ENCODE results near the gene PHF23. TPM values are rescaled to one million over a fixed set of nuclear protein-coding genes. Genes with fewer than 3 reads are reported as not detected.

PHF23 gene
- total and polyA plus RNA-seq, 9 of the 15 experiments (the other 6 are each of a cell fraction or from before 2014, with no cell fraction given) = 7.4 to 87.5 (median 33.7) TPM

DNA sequence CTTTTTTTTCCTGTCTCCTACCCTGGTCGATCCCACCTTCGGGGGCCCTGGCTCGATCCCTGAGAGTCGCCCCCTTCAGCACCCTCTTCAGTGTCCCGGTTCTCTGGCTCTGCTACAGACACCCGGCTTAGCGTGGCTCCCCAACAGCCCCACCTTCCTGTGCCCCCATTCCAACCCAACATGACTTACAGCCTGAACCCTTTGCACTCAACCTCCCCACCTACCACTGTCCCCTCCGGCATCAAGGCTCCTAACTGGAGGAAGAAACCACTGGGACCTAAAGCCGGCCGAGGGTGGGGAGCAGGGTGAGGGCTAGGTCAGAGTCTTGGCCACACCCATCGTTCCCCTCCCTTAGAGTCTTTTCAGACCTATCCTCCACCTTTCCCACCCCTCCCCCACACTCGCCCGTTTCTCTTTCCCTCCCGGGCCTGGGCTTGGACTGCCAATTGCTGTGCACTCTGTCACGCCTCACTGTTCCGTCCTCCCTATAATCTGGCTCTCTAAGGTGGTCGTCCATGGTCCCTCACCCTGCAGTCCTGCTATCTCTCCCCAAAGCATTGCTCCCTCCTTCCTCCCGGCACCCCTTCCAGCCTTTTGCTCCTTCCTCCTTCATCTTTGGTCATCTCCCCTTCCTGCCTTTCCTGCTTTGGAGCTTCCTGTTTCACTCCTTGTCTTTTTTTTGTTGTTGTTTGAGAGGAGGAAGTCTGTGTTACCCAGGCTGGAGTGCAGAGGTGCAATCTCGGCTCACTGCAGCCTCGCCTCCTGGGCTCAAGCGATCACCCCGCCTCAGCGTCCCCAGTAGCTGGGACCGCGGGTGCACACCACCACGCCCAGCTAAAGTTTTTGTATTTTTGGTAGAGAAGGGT, 23.9 kb upstream of the PHF23 start (continued):
- TF ChIP-seq, protein P1, sequence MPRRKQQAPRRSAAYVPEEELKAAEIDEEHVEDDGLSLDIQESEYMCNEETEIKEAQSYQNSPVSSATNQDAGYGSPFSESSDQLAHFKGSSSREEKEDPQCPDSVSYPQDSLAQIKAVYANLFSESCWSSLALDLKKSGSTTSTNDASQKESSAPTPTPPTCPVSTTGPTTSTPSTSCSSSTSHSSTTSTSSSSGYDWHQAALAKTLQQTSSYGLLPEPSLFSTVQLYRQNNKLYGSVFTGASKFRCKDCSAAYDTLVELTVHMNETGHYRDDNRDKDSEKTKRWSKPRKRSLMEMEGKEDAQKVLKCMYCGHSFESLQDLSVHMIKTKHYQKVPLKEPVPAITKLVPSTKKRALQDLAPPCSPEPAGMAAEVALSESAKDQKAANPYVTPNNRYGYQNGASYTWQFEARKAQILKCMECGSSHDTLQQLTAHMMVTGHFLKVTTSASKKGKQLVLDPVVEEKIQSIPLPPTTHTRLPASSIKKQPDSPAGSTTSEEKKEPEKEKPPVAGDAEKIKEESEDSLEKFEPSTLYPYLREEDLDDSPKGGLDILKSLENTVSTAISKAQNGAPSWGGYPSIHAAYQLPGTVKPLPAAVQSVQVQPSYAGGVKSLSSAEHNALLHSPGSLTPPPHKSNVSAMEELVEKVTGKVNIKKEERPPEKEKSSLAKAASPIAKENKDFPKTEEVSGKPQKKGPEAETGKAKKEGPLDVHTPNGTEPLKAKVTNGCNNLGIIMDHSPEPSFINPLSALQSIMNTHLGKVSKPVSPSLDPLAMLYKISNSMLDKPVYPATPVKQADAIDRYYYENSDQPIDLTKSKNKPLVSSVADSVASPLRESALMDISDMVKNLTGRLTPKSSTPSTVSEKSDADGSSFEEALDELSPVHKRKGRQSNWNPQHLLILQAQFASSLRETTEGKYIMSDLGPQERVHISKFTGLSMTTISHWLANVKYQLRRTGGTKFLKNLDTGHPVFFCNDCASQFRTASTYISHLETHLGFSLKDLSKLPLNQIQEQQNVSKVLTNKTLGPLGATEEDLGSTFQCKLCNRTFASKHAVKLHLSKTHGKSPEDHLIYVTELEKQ (CRISPR knock-in tag; IDR thresholded peaks at IDR 0.05) = no peak
- TF ChIP-seq YY1 (IDR thresholded peaks at IDR 0.05; ENCODE audit: borderline replicate concordance in 1 of 3, control insufficient read depth in 1 of 3, extremely low read depth in 1 of 3, insufficient read depth in 3 of 3, insufficient read length in 1 of 3, insufficient replicate concordance in 2 of 3, low read depth in 1 of 3, low read length in 2 of 3) (peak in 1 of 3 experiments; percentile 33), NCOA1 (IDR thresholded peaks at IDR 0.05; ENCODE audit: low read depth) (peak; percentile 37; the same call in 1 of the 2 replicates), FOXP1 (CRISPR knock-in tag; IDR thresholded peaks at IDR 0.05) (0 out of 2 replicates have a peak, but pooled peaks have one; percentile 53), ZNF395 (CRISPR knock-in tag; IDR thresholded peaks at IDR 0.05) (no peak), CHD2 (IDR thresholded peaks at IDR 0.05; ENCODE audit: low read depth, low read length) (peak; percentile 47; the same call in 1 of the 2 replicates), MEF2D (tag; conservative IDR thresholded peaks at IDR 0.05; ENCODE audit: low read depth) (0 out of 2 replicates have a peak, but pooled peaks have one; percentile 33), EGR1 (conservative IDR thresholded peaks at IDR 0.05) (no peak), NR2C2 (CRISPR knock-in tag; IDR thresholded peaks at IDR 0.05) (no peak), NR2C2 (tag; IDR thresholded peaks at IDR 0.05) (0 out of 2 replicates have a peak, but pooled peaks have one; percentile 0), ELF4 (CRISPR knock-in tag; IDR thresholded peaks at IDR 0.05) (peak; percentile 83), NELFE (IDR thresholded peaks at IDR 0.05; ENCODE audit: insufficient read depth, insufficient read length) (no peak), ARID3B (CRISPR knock-in tag; IDR thresholded peaks at IDR 0.05; ENCODE audit: borderline replicate concordance) (no peak)
- TF ChIP-seq, protein P2, sequence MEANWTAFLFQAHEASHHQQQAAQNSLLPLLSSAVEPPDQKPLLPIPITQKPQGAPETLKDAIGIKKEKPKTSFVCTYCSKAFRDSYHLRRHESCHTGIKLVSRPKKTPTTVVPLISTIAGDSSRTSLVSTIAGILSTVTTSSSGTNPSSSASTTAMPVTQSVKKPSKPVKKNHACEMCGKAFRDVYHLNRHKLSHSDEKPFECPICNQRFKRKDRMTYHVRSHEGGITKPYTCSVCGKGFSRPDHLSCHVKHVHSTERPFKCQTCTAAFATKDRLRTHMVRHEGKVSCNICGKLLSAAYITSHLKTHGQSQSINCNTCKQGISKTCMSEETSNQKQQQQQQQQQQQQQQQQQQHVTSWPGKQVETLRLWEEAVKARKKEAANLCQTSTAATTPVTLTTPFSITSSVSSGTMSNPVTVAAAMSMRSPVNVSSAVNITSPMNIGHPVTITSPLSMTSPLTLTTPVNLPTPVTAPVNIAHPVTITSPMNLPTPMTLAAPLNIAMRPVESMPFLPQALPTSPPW (CRISPR knock-in tag; IDR thresholded peaks at IDR 0.05) = peak; percentile 42; the same call in 1 of the 2 replicates

Data from K562 (cell line).